ENCODE data around the gene COL2A1.

GRCh38 chr12:47969845-47970244, 34.4 kb downstream of the COL2A1 start:
- TF ChIP-seq POLR2A (IDR thresholded peaks at IDR 0.05): no peak
- no peak for TF ChIP-seq CTCF (IDR thresholded peaks at IDR 0.05)
- TF ChIP-seq POLR2AphosphoS5 (IDR thresholded peaks at IDR 0.05): no peak
